Sigmoid colon (tissue), 7 donors: ENCODE measurements around the gene MRPL27. TPM values are rescaled to one million over a fixed set of nuclear protein-coding genes. Genes with fewer than 3 reads are reported as not detected.

ENCODE experiments used
- DNase-seq: peaks from one replicate; pipeline ENCODE4 v3.0.0-alpha.2; 2019
- H3K27ac ChIP-seq, 4 donors: fragments of 200-600 bp; sonication (generic); one replicate each; pipeline ENCODE4 v1.5.1; 2016 to 2019; ENCODE audit warnings: mild to moderate bottlenecking in 1 of 4
- H3K27me3 ChIP-seq, 3 donors: fragments of 200-600 bp; sonication (generic); one replicate each; pipeline ENCODE4 v1.5.1; 2019; ENCODE audit warnings: mild to moderate bottlenecking in 1 of 3
- H3K36me3 ChIP-seq, 4 donors: fragments of 200-600 bp; sonication (generic); one replicate each; pipeline ENCODE4 v1.5.1; 2016 to 2019
- H3K4me1 ChIP-seq, 4 donors: fragments of 200-600 bp; sonication (generic); one replicate each; pipeline ENCODE4 v1.5.1; 2017 to 2019
- H3K4me3 ChIP-seq, 4 donors: fragments of 200-600 bp; sonication (generic); one replicate each; pipeline ENCODE4 v1.5.1; 2017 to 2019; ENCODE audit warnings: mild to moderate bottlenecking in 2 of 4, moderate library complexity in 1 of 4
- H3K9me3 ChIP-seq, 4 donors: fragments of 200-600 bp in 3 of 4; sonication (generic) in 3 of 4; one replicate each; pipeline versions ENCODE4 v1.5.1 to v1.6.1; 2013 to 2019
- EP300 ChIP-seq, 4 donors: sonication (generic); formaldehyde crosslinking; IDR thresholded peaks; one replicate each; pipeline ENCODE4 v1.6.1; 2017; ENCODE audit warnings: antibody characterized with exemption in 4 of 4
- POLR2A ChIP-seq, 2 donors: fragments of 450-650 bp; IDR thresholded peaks; one replicate each; pipeline ENCODE4 v1.6.1; 2016; ENCODE audit warnings: antibody characterized with exemption in 2 of 2, mild to moderate bottlenecking in 2 of 2, moderate library complexity in 2 of 2
- POLR2AphosphoS5 ChIP-seq, 4 donors: sonication (generic); formaldehyde crosslinking; IDR thresholded peaks; one replicate each; pipeline ENCODE4 v1.6.1; 2017; ENCODE audit warnings: antibody characterized with exemption in 4 of 4
- WGBS, 2 donors: extraction: QIAGEN DNeasy Blood & Tissue Kit; methylation state at CpG; one replicate each; pipeline ENCODE4 v1.1.7; 2013; 5-methylcytosine and 5-hydroxymethylcytosine counted together
- intact Hi-C: fragments of 100-400 bp; cut with DNase I; formaldehyde crosslinking; loops from one replicate; pipeline ENCODE4 v1.15.1; 2023
- polyA plus RNA-seq, 3 donors: library from polyadenylated mRNA; stranded (reverse); fragments of 200-250 nt; gene quantifications; one replicate each; pipeline ENCODE4 v1.2.3, GENCODE V29; 2013
- total RNA-seq, 4 donors: library from RNA; depleted of rRNA; stranded (reverse); fragments of >200 nt; gene quantifications; one replicate each; pipeline ENCODE4 v1.1.0, GENCODE V29; 2016
- TF ChIP-seq, protein P1 (sequence below), 4 experiments: fragments of 450-650 bp in 3 of 4; fragments of 200-600 bp in 1 of 4; IDR thresholded peaks; one replicate each; pipeline ENCODE4 v1.5.1; 2016 to 2019; ENCODE audit warnings: antibody characterized with exemption in 4 of 4, mild to moderate bottlenecking in 3 of 4, moderate library complexity in 2 of 4
- donor health status: healthy with polysubstance abuse.
- donor health status: Bipolar disorder and iron deficiency.
- donor health status: healthy.

The MRPL27 gene
- total and polyA plus RNA-seq, 7 donors = 64.0 to 234 (median 94.6) TPM

DNA sequence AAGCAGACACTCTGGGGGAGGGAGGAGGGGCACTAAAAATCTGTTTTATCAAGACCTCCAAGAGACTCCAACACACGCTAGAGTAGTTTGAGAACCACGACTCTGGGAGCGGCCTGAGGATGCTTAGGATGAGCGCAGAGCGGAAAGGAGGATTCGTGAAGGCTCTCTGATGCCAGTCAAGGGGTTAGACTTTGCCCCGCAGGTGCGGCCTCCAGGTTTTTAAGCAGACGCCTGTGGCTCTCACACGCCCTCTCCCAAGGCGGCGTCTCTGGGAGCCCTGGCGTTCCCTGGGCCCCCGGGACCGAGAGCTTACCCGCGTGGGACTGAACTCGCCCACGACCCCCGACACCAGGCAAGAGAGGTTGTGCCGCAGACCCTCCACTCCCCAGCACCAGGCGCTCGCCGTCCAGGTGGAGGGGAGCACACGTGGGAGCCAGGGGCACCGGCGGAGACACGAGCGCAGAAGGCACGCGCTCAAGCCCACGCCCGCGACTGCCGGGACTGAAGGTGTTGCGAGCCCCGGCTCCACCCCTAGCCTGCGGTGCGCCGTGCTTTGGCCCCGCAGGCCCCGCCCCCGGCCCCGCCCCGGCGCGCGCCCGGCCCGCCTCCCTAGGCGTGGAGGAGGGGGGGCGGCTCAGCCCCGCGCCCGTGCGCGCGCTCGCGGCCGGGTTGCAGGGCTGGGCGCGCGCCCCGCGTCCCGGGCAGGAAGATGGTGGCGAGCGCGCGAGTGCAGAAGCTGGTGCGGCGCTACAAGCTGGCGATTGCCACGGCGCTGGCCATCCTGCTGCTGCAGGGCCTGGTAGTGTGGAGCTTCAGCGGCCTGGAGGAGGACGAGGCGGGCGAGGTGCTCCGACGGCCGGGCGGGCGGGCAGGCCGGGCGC lies 27.3 kb downstream of the MRPL27 start, which contains the start of gene XYLT2:
Gene XYLT2 (plus strand): TSS at position 695 of the 881 bp plus-strand sequence. CDS start 15 bp downstream, at position 710.
- intact Hi-C loops = no loop called here
- Histone ChIP-seq H3K4me3 (peak within 1 kb of the TSS; percentile 72 to 95 (median 84)), H3K9me3 (no peaks in the 10 kb centered on the region), H3K36me3 (no peaks in the 10 kb centered on the region), H3K27me3 (no peaks in the 10 kb centered on the region), H3K4me1 (peaks cover 0 to 36% (median 30%) of the 10 kb centered on the region in 4 donors), H3K27ac (peak within 1 kb of the TSS; percentile 66 to 82 (median 77))
- peak; percentile 29 to 78 (median 68) for TF ChIP-seq POLR2AphosphoS5 (IDR thresholded peaks at IDR 0.05)
- peak in 1 of 2 donors; percentile 44 for TF ChIP-seq POLR2A (IDR thresholded peaks at IDR 0.05)
- TF ChIP-seq, protein P1, sequence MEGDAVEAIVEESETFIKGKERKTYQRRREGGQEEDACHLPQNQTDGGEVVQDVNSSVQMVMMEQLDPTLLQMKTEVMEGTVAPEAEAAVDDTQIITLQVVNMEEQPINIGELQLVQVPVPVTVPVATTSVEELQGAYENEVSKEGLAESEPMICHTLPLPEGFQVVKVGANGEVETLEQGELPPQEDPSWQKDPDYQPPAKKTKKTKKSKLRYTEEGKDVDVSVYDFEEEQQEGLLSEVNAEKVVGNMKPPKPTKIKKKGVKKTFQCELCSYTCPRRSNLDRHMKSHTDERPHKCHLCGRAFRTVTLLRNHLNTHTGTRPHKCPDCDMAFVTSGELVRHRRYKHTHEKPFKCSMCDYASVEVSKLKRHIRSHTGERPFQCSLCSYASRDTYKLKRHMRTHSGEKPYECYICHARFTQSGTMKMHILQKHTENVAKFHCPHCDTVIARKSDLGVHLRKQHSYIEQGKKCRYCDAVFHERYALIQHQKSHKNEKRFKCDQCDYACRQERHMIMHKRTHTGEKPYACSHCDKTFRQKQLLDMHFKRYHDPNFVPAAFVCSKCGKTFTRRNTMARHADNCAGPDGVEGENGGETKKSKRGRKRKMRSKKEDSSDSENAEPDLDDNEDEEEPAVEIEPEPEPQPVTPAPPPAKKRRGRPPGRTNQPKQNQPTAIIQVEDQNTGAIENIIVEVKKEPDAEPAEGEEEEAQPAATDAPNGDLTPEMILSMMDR (IDR thresholded peaks at IDR 0.05) = no peak
- TF ChIP-seq EP300 (IDR thresholded peaks at IDR 0.05) = no peak
- DNase-seq = peak; percentile 91
- WGBS, 2 donors = 1 to 3% methylated on average over 87 of the region's 87 CpGs

DNA sequence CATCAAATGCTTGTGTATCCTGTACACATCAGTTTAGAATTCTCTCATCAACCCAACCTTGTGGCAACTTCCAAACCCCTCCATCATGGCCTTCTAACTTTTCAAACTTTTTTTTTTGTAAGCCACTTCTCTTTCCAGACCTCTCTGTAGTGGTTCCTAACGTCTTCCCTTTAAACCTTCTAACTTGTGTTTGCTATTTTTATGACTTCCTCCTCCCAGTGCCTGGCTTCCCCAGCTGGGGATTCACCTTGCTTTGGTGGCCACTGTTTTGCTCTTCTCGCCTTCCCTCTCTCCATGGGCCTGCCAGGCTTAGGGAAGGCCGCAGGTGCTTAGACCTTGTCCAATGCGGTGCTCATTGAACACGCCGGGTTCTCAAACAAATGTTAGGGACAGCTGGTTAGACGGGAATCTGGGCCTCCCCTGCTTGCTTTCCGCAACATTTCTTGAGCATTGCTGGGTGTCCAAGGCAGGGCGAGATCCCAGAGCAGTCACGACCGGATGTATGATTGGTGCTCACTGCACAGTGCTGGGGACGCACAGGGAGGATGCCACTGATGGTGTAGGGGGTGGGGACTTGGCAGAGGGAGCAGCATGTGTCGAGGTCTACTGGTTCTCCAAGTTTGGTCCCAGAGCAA lies 28.1 kb downstream of the MRPL27 start:
- no peaks in the 10 kb centered on the region for H3K36me3 ChIP-seq
- no peak overlapping the region for H3K4me3 ChIP-seq
- no peaks in the 10 kb centered on the region for H3K9me3 ChIP-seq
- peak overlapping the region in 1 of 4 donors; percentile 66 for H3K27ac ChIP-seq
- no peak for TF ChIP-seq POLR2A (IDR thresholded peaks at IDR 0.05)
- TF ChIP-seq, protein P1 (IDR thresholded peaks at IDR 0.05) = no peak
- TF ChIP-seq POLR2AphosphoS5 (IDR thresholded peaks at IDR 0.05) = no peak
- no peak for TF ChIP-seq EP300 (IDR thresholded peaks at IDR 0.05)
- peaks cover 0 to 36% (median 30%) of the 10 kb centered on the region in 4 donors for H3K4me1 ChIP-seq
- intact Hi-C loops = no loop called here
- no peaks in the 10 kb centered on the region for H3K27me3 ChIP-seq
- peak; percentile 66 for DNase-seq
- WGBS, 2 donors = 34 to 58% methylated on average over 13 of the region's 13 CpGs

DNA sequence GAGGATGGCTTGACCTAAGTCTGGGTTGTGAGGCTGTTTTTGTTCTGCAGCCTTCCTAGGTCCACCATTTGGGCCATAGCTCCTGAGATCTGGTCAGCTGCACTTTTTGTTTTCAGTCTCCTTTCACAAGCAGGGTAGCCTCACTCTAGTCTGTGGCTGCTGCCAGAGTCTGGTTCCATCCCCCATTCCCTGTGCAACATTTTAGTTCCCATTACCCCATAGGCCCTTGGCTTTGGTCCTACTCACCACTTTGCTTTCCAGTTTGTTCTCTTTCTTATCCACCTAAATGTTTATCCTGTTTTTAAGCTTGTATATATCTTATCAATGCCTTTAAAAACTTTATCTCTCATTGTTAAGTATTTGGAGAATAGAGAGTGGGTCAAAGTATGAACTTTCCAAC lies 33.6 kb downstream of the MRPL27 start:
- H3K27me3 ChIP-seq = no peaks in the 10 kb centered on the region
- no peak overlapping the region for H3K27ac ChIP-seq
- no peaks in the 10 kb centered on the region for H3K36me3 ChIP-seq
- H3K4me3 ChIP-seq = no peak overlapping the region
- no peaks in the 10 kb centered on the region for H3K4me1 ChIP-seq
- intact Hi-C loops = no loop called here
- no peak for DNase-seq
- H3K9me3 ChIP-seq = no peaks in the 10 kb centered on the region
- TF ChIP-seq, protein P1 (IDR thresholded peaks at IDR 0.05) = no peak
- TF ChIP-seq POLR2AphosphoS5 (IDR thresholded peaks at IDR 0.05) (no peak), POLR2A (IDR thresholded peaks at IDR 0.05) (no peak), EP300 (IDR thresholded peaks at IDR 0.05) (no peak)

DNA sequence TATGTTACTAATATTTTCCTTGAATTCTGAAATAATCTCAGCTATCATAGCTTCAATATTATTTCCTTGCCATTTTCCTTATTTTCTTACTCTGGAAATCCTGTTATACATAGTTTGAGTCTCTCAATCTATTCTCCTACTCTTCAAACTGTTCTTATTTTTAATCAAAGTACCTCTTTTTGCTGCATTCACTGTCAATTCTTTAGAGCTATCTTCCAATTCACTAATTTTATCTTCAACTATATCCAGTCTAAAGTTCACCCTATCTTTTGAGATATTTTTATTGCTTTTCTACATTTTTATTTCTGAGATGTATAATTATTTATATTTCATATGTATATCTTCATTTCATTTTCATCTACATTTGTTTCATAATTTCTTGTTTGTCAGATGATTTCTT lies 34.3 kb downstream of the MRPL27 start:
- TF ChIP-seq POLR2AphosphoS5 (IDR thresholded peaks at IDR 0.05) (no peak), POLR2A (IDR thresholded peaks at IDR 0.05) (no peak), EP300 (IDR thresholded peaks at IDR 0.05) (no peak)
- TF ChIP-seq, protein P1 (IDR thresholded peaks at IDR 0.05) = no peak
- no peaks in the 10 kb centered on the region for H3K9me3 ChIP-seq
- intact Hi-C loops = no loop called here
- no peak overlapping the region for H3K4me3 ChIP-seq
- no peaks in the 10 kb centered on the region for H3K36me3 ChIP-seq
- no peaks in the 10 kb centered on the region for H3K27me3 ChIP-seq
- no peak overlapping the region for H3K27ac ChIP-seq
- no peak for DNase-seq
- no peaks in the 10 kb centered on the region for H3K4me1 ChIP-seq
